ENCODE results near the gene LITAF. TPM values are rescaled to one million over a fixed set of nuclear protein-coding genes. Genes with fewer than 3 reads are reported as not detected.
A peak's percentile ranks its signal among the peaks of the same experiment; 100 is the strongest.

Gene LITAF
- total RNA-seq, 4 donors from 2014 or later, result 101 to 136 (median 112) TPM

- TF ChIP-seq CTCF (IDR thresholded peaks at IDR 0.05) (no peak), POLR2A (IDR thresholded peaks at IDR 0.05) (no peak)
- H3K9me3 ChIP-seq, result no peaks in the 10 kb centered on the region
- no peaks in the 10 kb centered on the region for H3K36me3 ChIP-seq
- H3K27me3 ChIP-seq, result no peaks in the 10 kb centered on the region
- H3K4me1 ChIP-seq, result peaks cover 4 to 17% of the 10 kb centered on the region in 2 donors
- 86 to 90% methylated on average over 7 of the region's 7 CpGs for WGBS, 2 donors
- no peak overlapping the region for H3K4me3 ChIP-seq (replicated peaks in 1 of 3)
- no peak for DNase-seq
- intact Hi-C loops (cut with DNase I), result no loop called here
- no peak overlapping the region for H3K27ac ChIP-seq
These were observed 15.6 kb upstream of the LITAF start for GRCh38 chr16:11602321-11602720.

- TF ChIP-seq CTCF (IDR thresholded peaks at IDR 0.05) (no peak), POLR2A (IDR thresholded peaks at IDR 0.05) (no peak)
- whole genome bisulfite sequencing, 2 donors, result 94 to 98% methylated on average over 8 of the region's 8 CpGs
- Histone ChIP-seq H3K9me3 (no peaks in the 10 kb centered on the region), H3K27ac (no peak overlapping the region), H3K27me3 (no peaks in the 10 kb centered on the region), H3K4me1 (peaks cover 8 to 21% of the 10 kb centered on the region in 2 donors), H3K36me3 (no peaks in the 10 kb centered on the region), H3K4me3 (replicated peaks in 1 of 3) (no peak overlapping the region)
- DNase-seq, result no peak
- intact Hi-C loops (cut with DNase I), result no loop called here
These were observed 15.2 kb upstream of the LITAF start for GRCh38 chr16:11601911-11602310.

DNA sequence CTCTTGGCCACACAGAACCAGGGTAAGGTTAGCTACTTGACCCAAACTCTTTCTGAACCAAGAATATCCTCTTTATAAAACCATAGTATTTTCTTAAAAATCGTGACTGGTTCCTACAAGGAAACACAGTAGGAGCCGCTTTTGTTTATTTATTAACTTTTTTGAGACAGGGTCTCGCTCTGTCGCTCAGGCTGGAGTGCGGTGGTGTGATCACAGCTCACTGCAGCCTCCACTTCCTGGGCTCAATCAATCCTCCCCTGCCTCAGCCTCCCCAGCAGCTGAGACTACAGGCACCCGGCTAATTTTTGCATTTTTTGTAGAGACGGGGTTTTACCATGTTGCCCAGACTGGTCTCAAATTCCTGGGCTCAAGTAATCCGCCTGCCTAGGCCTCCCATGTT is 14.7 kb upstream of the LITAF start:
- TF ChIP-seq POLR2A (IDR thresholded peaks at IDR 0.05), result no peak
- TF ChIP-seq CTCF (IDR thresholded peaks at IDR 0.05), result no peak
- H3K36me3 ChIP-seq, result no peaks in the 10 kb centered on the region
- no peaks in the 10 kb centered on the region for H3K9me3 ChIP-seq
- no peak for DNase-seq
- no peak overlapping the region for H3K4me3 ChIP-seq (replicated peaks in 1 of 3)
- H3K4me1 ChIP-seq, result peaks cover 10 to 25% of the 10 kb centered on the region in 2 donors
- no peak overlapping the region for H3K27ac ChIP-seq
- WGBS, 2 donors, result 94 to 95% methylated on average over 8 of the region's 8 CpGs
- intact Hi-C loops (cut with DNase I), result no loop called here
- no peaks in the 10 kb centered on the region for H3K27me3 ChIP-seq

DNA sequence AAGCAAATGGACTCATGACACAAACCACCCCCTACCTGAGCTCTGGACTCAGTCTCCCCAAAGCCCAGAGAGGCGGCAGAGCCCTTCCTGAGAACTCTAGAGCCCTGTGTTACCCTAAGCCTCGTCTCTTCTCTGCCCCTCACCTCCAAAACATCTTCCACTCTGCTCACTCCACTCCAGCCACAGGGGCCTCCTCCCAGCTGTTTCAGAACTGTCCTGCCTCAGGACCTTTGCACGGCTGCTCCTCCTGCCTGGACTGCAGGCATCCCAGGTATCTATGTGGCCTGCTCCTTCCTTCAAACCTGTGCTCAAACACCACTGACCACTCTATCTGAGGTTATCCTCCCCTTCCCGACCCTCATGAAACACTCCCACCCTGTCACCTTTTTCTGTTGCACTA is 12.9 kb upstream of the LITAF start:
- Histone ChIP-seq H3K4me1 (peaks cover 10 to 28% of the 10 kb centered on the region in 2 donors), H3K27ac (no peak overlapping the region), H3K27me3 (no peaks in the 10 kb centered on the region), H3K4me3 (replicated peaks in 1 of 3) (no peak overlapping the region), H3K36me3 (no peaks in the 10 kb centered on the region), H3K9me3 (no peaks in the 10 kb centered on the region)
- TF ChIP-seq CTCF (IDR thresholded peaks at IDR 0.05) (no peak), POLR2A (IDR thresholded peaks at IDR 0.05) (no peak)
- WGBS, 2 donors, result 95 to 96% methylated on average over 4 of the region's 4 CpGs
- no peak for DNase-seq
- intact Hi-C loops (cut with DNase I), result no loop called here

GRCh38 chr16:11597235-11598095 is 10.7 kb upstream of the LITAF start:
- Histone ChIP-seq H3K4me1 (peaks cover 10 to 21% of the 10 kb centered on the region in 2 donors), H3K36me3 (no peaks in the 10 kb centered on the region), H3K9me3 (no peaks in the 10 kb centered on the region), H3K27ac (peak overlapping the region; percentile 34 to 67 (median 51)), H3K4me3 (replicated peaks in 1 of 3) (no peak overlapping the region), H3K27me3 (no peaks in the 10 kb centered on the region)
- WGBS, 2 donors, result 75 to 81% methylated on average over 13 to 14 of the region's 14 CpGs
- no peak for TF ChIP-seq POLR2A (IDR thresholded peaks at IDR 0.05)
- TF ChIP-seq CTCF (IDR thresholded peaks at IDR 0.05), result no peak
- intact Hi-C loops (cut with DNase I), result no loop called here
- DNase-seq, result peak; percentile 32 to 54
